A673 (cell line): ENCODE measurements around the gene PIMREG. TPM values are rescaled to one million over a fixed set of nuclear protein-coding genes. Genes with fewer than 3 reads are reported as not detected.

Experiments used
- Bru-seq: library from RNA; stranded (reverse); fragments of 400-500 nt; gene quantifications from one replicate; lab custom pipeline; 2021; lab: Mats Ljungman, UMichigan
- BruChase-seq, 2 experiments: library from RNA; stranded (reverse); fragments of 400-500 nt; gene quantifications; one replicate each; lab custom pipeline; 2021; lab: Mats Ljungman, UMichigan
- BruUV-seq: library from RNA; stranded (reverse); fragments of 400-500 nt; replicated peaks from 2 replicates; lab custom pipeline; 2021; lab: Mats Ljungman, UMichigan
- CTCF ChIA-PET: fragments of 300-600 bp; sonication (Branson Sonifier 250); formaldehyde crosslinking; loops from one replicate; lab custom pipeline; 2022; ENCODE audit warnings: antibody characterized with exemption; lab: Charles Lee
- POLR2A ChIA-PET: fragments of 300-600 bp; sonication (Branson Sonifier 250); formaldehyde crosslinking; loops from one replicate; lab custom pipeline; 2022; ENCODE audit warnings: antibody characterized with exemption; ENCODE audit not compliant: low non-redundant PET; lab: Charles Lee
- DNase-seq: peaks from one replicate; pipeline ENCODE4 v3.0.0-alpha.2; 2015; ENCODE audit warnings: low spot score
- H3K27ac ChIP-seq: fragments of 200-600 bp; sonication (generic); 2 replicates; pipeline ENCODE4 v1.5.1; 2016; ENCODE audit warnings: mixed run types, low read depth, mild to moderate bottlenecking, mixed read lengths, antibody characterized with exemption, low read length; ENCODE audit not compliant: poor library complexity, severe bottlenecking
- H3K27me3 ChIP-seq: fragments of 200-600 bp; sonication (generic); replicated peaks from 2 replicates; pipeline ENCODE4 v1.6.1; 2017; ENCODE audit warnings: mixed run types, low read depth, mild to moderate bottlenecking, mixed read lengths, antibody characterized with exemption, low read length; ENCODE audit not compliant: insufficient read depth, poor library complexity
- H3K36me3 ChIP-seq: fragments of 200-600 bp; sonication (generic); 2 replicates; pipeline ENCODE4 v1.6.1; 2016; ENCODE audit warnings: mixed run types, mild to moderate bottlenecking, mixed read lengths, antibody characterized with exemption, low read length; ENCODE audit not compliant: insufficient read depth, poor library complexity, severe bottlenecking
- H3K4me1 ChIP-seq: fragments of 200-600 bp; sonication (generic); 2 replicates; pipeline ENCODE4 v1.6.1; 2017; ENCODE audit warnings: mixed run types, mild to moderate bottlenecking, mixed read lengths, antibody characterized with exemption, low read length; ENCODE audit not compliant: insufficient read depth, poor library complexity, severe bottlenecking
- H3K4me3 ChIP-seq: fragments of 200-600 bp; sonication (generic); 2 replicates; pipeline ENCODE4 v1.5.1; 2016; ENCODE audit warnings: low read depth, mixed run types, mild to moderate bottlenecking, mixed read lengths, low read length; ENCODE audit not compliant: poor library complexity, severe bottlenecking
- H3K9me3 ChIP-seq: fragments of 200-600 bp; sonication (generic); 2 replicates; pipeline ENCODE4 v1.6.1; 2016; ENCODE audit warnings: mixed run types, low read depth, mild to moderate bottlenecking, mixed read lengths, antibody characterized with exemption, low read length; ENCODE audit not compliant: poor library complexity, severe bottlenecking
- CTCF ChIP-seq: fragments of 300-800, 200-600 bp; sonication (generic); conservative IDR thresholded peaks from 2 replicates; pipeline ENCODE4 v1.5.1; 2017; ENCODE audit warnings: low read depth, mild to moderate bottlenecking, antibody characterized with exemption, low read length, moderate library complexity, mixed read lengths
- EZH2 ChIP-seq: fragments of 200-600 bp; sonication (generic); IDR thresholded peaks from 2 replicates; pipeline ENCODE4 v1.6.1; 2017; ENCODE audit warnings: borderline replicate concordance, low read depth, mild to moderate bottlenecking, mixed read lengths, antibody characterized with exemption, low read length; ENCODE audit not compliant: poor library complexity, severe bottlenecking
- intact Hi-C: fragments of 100-400 bp; cut with micrococcal nuclease; formaldehyde crosslinking; loops from one replicate; pipeline ENCODE4 v1.10.0; 2022; ENCODE audit not compliant: unreplicated experiment
- long read RNA-seq: library from polyadenylated mRNA; stranded (forward); transcript quantifications from one replicate; pipeline ENCODE4 v2.0.0, GENCODE V29; 2022
- total RNA-seq: library from RNA; stranded (reverse); gene quantifications from 2 replicates; pipeline ENCODE4 v1.2.3, GENCODE V29; 2021

The PIMREG gene
- 90.5 and 107 TPM in 2 replicates for total RNA-seq
- Bru-seq, nascent RNA = percentile 64 among the genes with signal in this experiment
- BruChase-seq, experiment 1, labeled RNA remaining after a 2-hour chase = percentile 69 among the genes with signal in this experiment
- percentile 81 among the genes with signal in this experiment for BruChase-seq, experiment 2, labeled RNA remaining after a 6-hour chase
- long read RNA-seq, transcript PIMREG-201 (5 exons, 1,473 nt) = minor isoform, 32 of 251 reads
- long read RNA-seq, transcript PIMREG-205 (6 exons, 1,948 nt) = major isoform, 151 of 251 reads
- long read RNA-seq, transcript PIMREG-203 (5 exons, 1,002 nt) = minor isoform, 5 of 251 reads
- long read RNA-seq, partial matches to known transcripts = 31 of 251 reads
- long read RNA-seq, other reads (novel, unspliced or antisense) = 29 of 251 reads

- no TSS peak for BruUV-seq
- no peak for TF ChIP-seq CTCF
- no peak for TF ChIP-seq EZH2
- DNase-seq = peak; percentile 98
- intact Hi-C loops = no loop called here
- Histone ChIP-seq H3K36me3 (peaks cover 33% of the 10 kb centered on the region), H3K4me1 (peaks cover 12% of the 10 kb centered on the region), H3K27me3 (no peaks in the 10 kb centered on the region), H3K9me3 (no peaks in the 10 kb centered on the region), H3K4me3 (peak within 1 kb of the TSS; percentile 77), H3K27ac (peak within 1 kb of the TSS; percentile 93)
- CTCF ChIA-PET = interaction anchor here (0.7 kb wide), 2 partner anchors 173 to 256 kb away, joined by 4 read pairs; no protein-coding TSS in a partner anchor
- POLR2A ChIA-PET = interaction anchor here (0.7 kb wide), 1 partner anchor 1031 kb away, joined by 3 read pairs; no protein-coding TSS in a partner anchor
Measured at GRCh38 chr17:6443692-6444570, at the start of gene PIMREG. Gene PIMREG (plus strand): TSS chr17:6444455. CDS start chr17:6445111, 656 bp downstream.

- H3K9me3 ChIP-seq = peaks cover 4% of the 10 kb centered on the region
- peaks cover 74% of the 10 kb centered on the region for H3K27me3 ChIP-seq
- H3K36me3 ChIP-seq = no peaks in the 10 kb centered on the region
- no peaks in the 10 kb centered on the region for H3K4me1 ChIP-seq
- BruUV-seq = no TSS peak
- no peak overlapping the region for H3K4me3 ChIP-seq
- intact Hi-C loops = no loop called here
- TF ChIP-seq CTCF (no peak), EZH2 (no peak)
- no peak overlapping the region for H3K27ac ChIP-seq
- ChIA-PET POLR2A (no interaction called here), CTCF (no interaction called here)
- DNase-seq = no peak
Measured at GRCh38 chr17:6398955-6399354, 45.3 kb upstream of the PIMREG start.

GRCh38 chr17:6402258-6402657, 42.0 kb upstream of the PIMREG start:
- Histone ChIP-seq H3K4me3 (no peak overlapping the region), H3K4me1 (no peaks in the 10 kb centered on the region), H3K27me3 (peaks cover 61% of the 10 kb centered on the region), H3K9me3 (peaks cover 4% of the 10 kb centered on the region), H3K36me3 (no peaks in the 10 kb centered on the region), H3K27ac (no peak overlapping the region)
- BruUV-seq = no TSS peak
- ChIA-PET CTCF (no interaction called here), POLR2A (no interaction called here)
- no peak for DNase-seq
- TF ChIP-seq CTCF = no peak
- TF ChIP-seq EZH2 = no peak
- intact Hi-C loops = no loop called here
